ENCODE measurements around the gene GRIA1.

Gene GRIA1

GRCh38 chr5:153745778-153746395 lies 255.4 kb downstream of the GRIA1 start:
- H3K9me3 ChIP-seq (ENCODE audit: low read length) = no peaks in the 10 kb centered on the region
- no peaks in the 10 kb centered on the region for H3K36me3 ChIP-seq (ENCODE audit: insufficient read depth, low read length)
- no peak overlapping the region for H3K9ac ChIP-seq (ENCODE audit: low read length)
- H3K27ac ChIP-seq (ENCODE audit: low read depth, low read length) = no peak overlapping the region
- no peaks in the 10 kb centered on the region for H3K27me3 ChIP-seq (ENCODE audit: control insufficient read depth in 1 of 2, insufficient read depth in 2 of 2, low read length in 2 of 2)
- no peaks in the 10 kb centered on the region for H3K4me1 ChIP-seq (ENCODE audit: insufficient read depth, low read length)
- H3K4me3 ChIP-seq (ENCODE audit: low read depth in 1 of 2, low read length in 2 of 2) = no peak overlapping the region

- no peaks in the 10 kb centered on the region for H3K9me3 ChIP-seq (ENCODE audit: low read length)
- no peaks in the 10 kb centered on the region for H3K4me1 ChIP-seq (ENCODE audit: insufficient read depth, low read length)
- H3K9ac ChIP-seq (ENCODE audit: low read length) = no peak overlapping the region
- H3K36me3 ChIP-seq (ENCODE audit: insufficient read depth, low read length) = no peaks in the 10 kb centered on the region
- H3K27me3 ChIP-seq (ENCODE audit: control insufficient read depth in 1 of 2, insufficient read depth in 2 of 2, low read length in 2 of 2) = no peaks in the 10 kb centered on the region
- H3K27ac ChIP-seq (ENCODE audit: low read depth, low read length) = no peak overlapping the region
- H3K4me3 ChIP-seq (ENCODE audit: low read depth in 1 of 2, low read length in 2 of 2) = no peak overlapping the region
Observed at GRCh38 chr5:153746440-153746839, 256.0 kb downstream of the GRIA1 start.

GRCh38 chr5:153748823-153749222 lies 258.4 kb downstream of the GRIA1 start:
- Histone ChIP-seq H3K4me3 (ENCODE audit: low read depth in 1 of 2, low read length in 2 of 2) (no peak overlapping the region), H3K9ac (ENCODE audit: low read length) (no peak overlapping the region), H3K4me1 (ENCODE audit: insufficient read depth, low read length) (no peaks in the 10 kb centered on the region), H3K27ac (ENCODE audit: low read depth, low read length) (no peak overlapping the region), H3K36me3 (ENCODE audit: insufficient read depth, low read length) (no peaks in the 10 kb centered on the region), H3K27me3 (ENCODE audit: control insufficient read depth in 1 of 2, insufficient read depth in 2 of 2, low read length in 2 of 2) (no peaks in the 10 kb centered on the region), H3K9me3 (ENCODE audit: low read length) (no peaks in the 10 kb centered on the region)

- Histone ChIP-seq H3K4me3 (ENCODE audit: low read depth in 1 of 2, low read length in 2 of 2) (no peak overlapping the region), H3K9me3 (ENCODE audit: low read length) (no peaks in the 10 kb centered on the region), H3K27me3 (ENCODE audit: control insufficient read depth in 1 of 2, insufficient read depth in 2 of 2, low read length in 2 of 2) (no peaks in the 10 kb centered on the region), H3K4me1 (ENCODE audit: insufficient read depth, low read length) (no peaks in the 10 kb centered on the region), H3K9ac (ENCODE audit: low read length) (no peak overlapping the region), H3K36me3 (ENCODE audit: insufficient read depth, low read length) (no peaks in the 10 kb centered on the region), H3K27ac (ENCODE audit: low read depth, low read length) (no peak overlapping the region)
Observed at GRCh38 chr5:153749960-153750359, 259.5 kb downstream of the GRIA1 start.

- no peak overlapping the region for H3K27ac ChIP-seq (ENCODE audit: low read depth, low read length)
- H3K9ac ChIP-seq (ENCODE audit: low read length) = no peak overlapping the region
- H3K9me3 ChIP-seq (ENCODE audit: low read length) = no peaks in the 10 kb centered on the region
- no peak overlapping the region for H3K4me3 ChIP-seq (ENCODE audit: low read depth in 1 of 2, low read length in 2 of 2)
- no peaks in the 10 kb centered on the region for H3K36me3 ChIP-seq (ENCODE audit: insufficient read depth, low read length)
- H3K4me1 ChIP-seq (ENCODE audit: insufficient read depth, low read length) = no peaks in the 10 kb centered on the region
- H3K27me3 ChIP-seq (ENCODE audit: control insufficient read depth in 1 of 2, insufficient read depth in 2 of 2, low read length in 2 of 2) = no peaks in the 10 kb centered on the region
Observed at GRCh38 chr5:153751251-153751650, 260.8 kb downstream of the GRIA1 start.

GRCh38 chr5:153752890-153753289 lies 262.4 kb downstream of the GRIA1 start:
- H3K9ac ChIP-seq (ENCODE audit: low read length) = no peak overlapping the region
- H3K4me1 ChIP-seq (ENCODE audit: insufficient read depth, low read length) = no peaks in the 10 kb centered on the region
- no peaks in the 10 kb centered on the region for H3K9me3 ChIP-seq (ENCODE audit: low read length)
- no peaks in the 10 kb centered on the region for H3K27me3 ChIP-seq (ENCODE audit: control insufficient read depth in 1 of 2, insufficient read depth in 2 of 2, low read length in 2 of 2)
- no peak overlapping the region for H3K27ac ChIP-seq (ENCODE audit: low read depth, low read length)
- no peak overlapping the region for H3K4me3 ChIP-seq (ENCODE audit: low read depth in 1 of 2, low read length in 2 of 2)
- no peaks in the 10 kb centered on the region for H3K36me3 ChIP-seq (ENCODE audit: insufficient read depth, low read length)

GRCh38 chr5:153753645-153754432 lies 263.4 kb downstream of the GRIA1 start:
- no peaks in the 10 kb centered on the region for H3K9me3 ChIP-seq (ENCODE audit: low read length)
- no peaks in the 10 kb centered on the region for H3K27me3 ChIP-seq (ENCODE audit: control insufficient read depth in 1 of 2, insufficient read depth in 2 of 2, low read length in 2 of 2)
- H3K4me3 ChIP-seq (ENCODE audit: low read depth in 1 of 2, low read length in 2 of 2) = no peak overlapping the region
- no peaks in the 10 kb centered on the region for H3K36me3 ChIP-seq (ENCODE audit: insufficient read depth, low read length)
- H3K9ac ChIP-seq (ENCODE audit: low read length) = no peak overlapping the region
- no peaks in the 10 kb centered on the region for H3K4me1 ChIP-seq (ENCODE audit: insufficient read depth, low read length)
- H3K27ac ChIP-seq (ENCODE audit: low read depth, low read length) = no peak overlapping the region

- H3K36me3 ChIP-seq (ENCODE audit: insufficient read depth, low read length) = no peaks in the 10 kb centered on the region
- no peak overlapping the region for H3K9ac ChIP-seq (ENCODE audit: low read length)
- no peaks in the 10 kb centered on the region for H3K4me1 ChIP-seq (ENCODE audit: insufficient read depth, low read length)
- no peak overlapping the region for H3K4me3 ChIP-seq (ENCODE audit: low read depth in 1 of 2, low read length in 2 of 2)
- H3K27me3 ChIP-seq (ENCODE audit: control insufficient read depth in 1 of 2, insufficient read depth in 2 of 2, low read length in 2 of 2) = no peaks in the 10 kb centered on the region
- H3K27ac ChIP-seq (ENCODE audit: low read depth, low read length) = no peak overlapping the region
- H3K9me3 ChIP-seq (ENCODE audit: low read length) = no peaks in the 10 kb centered on the region
Observed at GRCh38 chr5:153755913-153756500, 265.5 kb downstream of the GRIA1 start.

GRCh38 chr5:153756540-153756939 lies 266.1 kb downstream of the GRIA1 start:
- no peak overlapping the region for H3K9ac ChIP-seq (ENCODE audit: low read length)
- H3K36me3 ChIP-seq (ENCODE audit: insufficient read depth, low read length) = no peaks in the 10 kb centered on the region
- H3K27ac ChIP-seq (ENCODE audit: low read depth, low read length) = no peak overlapping the region
- no peaks in the 10 kb centered on the region for H3K9me3 ChIP-seq (ENCODE audit: low read length)
- H3K4me1 ChIP-seq (ENCODE audit: insufficient read depth, low read length) = no peaks in the 10 kb centered on the region
- H3K27me3 ChIP-seq (ENCODE audit: control insufficient read depth in 1 of 2, insufficient read depth in 2 of 2, low read length in 2 of 2) = no peaks in the 10 kb centered on the region
- no peak overlapping the region for H3K4me3 ChIP-seq (ENCODE audit: low read depth in 1 of 2, low read length in 2 of 2)

GRCh38 chr5:153765987-153766386 lies 275.5 kb downstream of the GRIA1 start:
- Histone ChIP-seq H3K4me1 (ENCODE audit: insufficient read depth, low read length) (no peaks in the 10 kb centered on the region), H3K9me3 (ENCODE audit: low read length) (no peaks in the 10 kb centered on the region), H3K9ac (ENCODE audit: low read length) (no peak overlapping the region), H3K36me3 (ENCODE audit: insufficient read depth, low read length) (no peaks in the 10 kb centered on the region), H3K4me3 (ENCODE audit: low read depth in 1 of 2, low read length in 2 of 2) (no peak overlapping the region), H3K27me3 (ENCODE audit: control insufficient read depth in 1 of 2, insufficient read depth in 2 of 2, low read length in 2 of 2) (no peaks in the 10 kb centered on the region), H3K27ac (ENCODE audit: low read depth, low read length) (no peak overlapping the region)

GRCh38 chr5:153767221-153768188 lies 277.0 kb downstream of the GRIA1 start:
- H3K27ac ChIP-seq (ENCODE audit: low read depth, low read length) = no peak overlapping the region
- no peaks in the 10 kb centered on the region for H3K9me3 ChIP-seq (ENCODE audit: low read length)
- no peaks in the 10 kb centered on the region for H3K27me3 ChIP-seq (ENCODE audit: control insufficient read depth in 1 of 2, insufficient read depth in 2 of 2, low read length in 2 of 2)
- no peaks in the 10 kb centered on the region for H3K4me1 ChIP-seq (ENCODE audit: insufficient read depth, low read length)
- no peak overlapping the region for H3K4me3 ChIP-seq (ENCODE audit: low read depth in 1 of 2, low read length in 2 of 2)
- no peak overlapping the region for H3K9ac ChIP-seq (ENCODE audit: low read length)
- H3K36me3 ChIP-seq (ENCODE audit: insufficient read depth, low read length) = no peaks in the 10 kb centered on the region
